HepG2 (cell line): Measurements from ENCODE around the gene ASAP2.

Source experiments
- CTCF ChIP-seq: sonication (generic); formaldehyde crosslinking; IDR thresholded peaks from 2 replicates; pipeline ENCODE4 v1.5.0; 2020; ENCODE audit warnings: mild to moderate bottlenecking, missing genetic modification reagents, moderate library complexity
- E2F5 ChIP-seq: sonication (generic); formaldehyde crosslinking; conservative IDR thresholded peaks from 2 replicates; pipeline ENCODE4 v1.4.0; 2020; ENCODE audit warnings: missing genetic modification reagents
- EP300 ChIP-seq, 3 experiments: sonication (generic) in 1 of 3; formaldehyde crosslinking in 1 of 3; IDR thresholded peaks; 2 replicates each; pipeline versions ENCODE4 v1.5.1 to v1.6.1; 2011 to 2020; ENCODE audit warnings: low read depth in 2 of 3, low read length in 2 of 3, borderline replicate concordance in 1 of 3, improper control_type of control experiment in 1 of 3, mild to moderate bottlenecking in 1 of 3, missing genetic modification reagents in 1 of 3, moderate library complexity in 1 of 3
- NR2F1 ChIP-seq, 2 experiments: fragments of 450-650 bp in 1 of 2; formaldehyde crosslinking in 1 of 2; IDR thresholded peaks; 2 replicates each; pipeline versions ENCODE4 v1.5.0 to v1.6.1; 2016 to 2020; ENCODE audit warnings: mild to moderate bottlenecking in 1 of 2, missing compliant biosample characterization in 1 of 2, missing genetic modification reagents in 1 of 2, moderate library complexity in 1 of 2
- POLR2AphosphoS2 ChIP-seq: IDR thresholded peaks from 2 replicates; pipeline ENCODE4 v1.6.1; 2011; ENCODE audit warnings: low read depth, low read length, improper control_type of control experiment
- RBAK ChIP-seq: sonication (generic); formaldehyde crosslinking; IDR thresholded peaks from 2 replicates; pipeline ENCODE4 v1.5.1; 2020; ENCODE audit warnings: mild to moderate bottlenecking, missing genetic modification reagents
- SAFB2 ChIP-seq: sonication (generic); formaldehyde crosslinking; IDR thresholded peaks from 2 replicates; pipeline ENCODE4 v1.5.1; 2020; ENCODE audit warnings: missing genetic modification reagents, low read depth, mild to moderate bottlenecking, borderline replicate concordance
- SIN3A ChIP-seq: IDR thresholded peaks from 2 replicates; pipeline ENCODE4 v1.6.1; 2011; ENCODE audit warnings: low read depth, mild to moderate bottlenecking, control low read depth, low read length, borderline replicate concordance
- SP2 ChIP-seq: sonication (generic); formaldehyde crosslinking; IDR thresholded peaks from 2 replicates; pipeline ENCODE4 v1.5.1; 2020; ENCODE audit warnings: mild to moderate bottlenecking, missing genetic modification reagents
- TBL1XR1 ChIP-seq: fragments of 150-350 bp; IDR thresholded peaks from 2 replicates; pipeline ENCODE4 v1.6.1; 2014; ENCODE audit warnings: borderline replicate concordance, low read length; ENCODE audit not compliant: partially characterized antibody
- TCF7 ChIP-seq: sonication (generic); IDR thresholded peaks from 2 replicates; pipeline ENCODE4 v1.6.1; 2016; ENCODE audit warnings: antibody characterized with exemption, low read depth
- ZNF121 ChIP-seq: sonication (generic); formaldehyde crosslinking; IDR thresholded peaks from 2 replicates; pipeline ENCODE4 v1.5.0; 2020; ENCODE audit warnings: mild to moderate bottlenecking, missing genetic modification reagents
- ZNF296 ChIP-seq: sonication (generic); formaldehyde crosslinking; conservative IDR thresholded peaks from 2 replicates; pipeline ENCODE4 v1.5.0; 2020; ENCODE audit warnings: mild to moderate bottlenecking, missing genetic modification reagents
- ZNF652 ChIP-seq: IDR thresholded peaks from 2 replicates; pipeline ENCODE4 v1.6.1; 2016; ENCODE audit warnings: low read depth, borderline replicate concordance

- no peak for TF ChIP-seq SP2 (CRISPR knock-in tag)
- TF ChIP-seq SIN3A: no peak
- no peak for TF ChIP-seq E2F5 (CRISPR knock-in tag)
- no peak for TF ChIP-seq RBAK (CRISPR knock-in tag)
- no peak for TF ChIP-seq SAFB2 (CRISPR knock-in tag)
- TF ChIP-seq ZNF121: no peak
- no peak for TF ChIP-seq NR2F1 (CRISPR knock-in tag; IDR thresholded peaks at IDR 0.05)
- no peak for TF ChIP-seq TCF7
- TF ChIP-seq POLR2AphosphoS2: no peak
- no peak for TF ChIP-seq CTCF (CRISPR knock-in tag)
- TF ChIP-seq TBL1XR1: no peak
- TF ChIP-seq ZNF652 (CRISPR knock-in tag): no peak
- TF ChIP-seq EP300 (IDR thresholded peaks at IDR 0.05; ENCODE audit: low read depth in 2 of 2, low read length in 2 of 2): no peak
- TF ChIP-seq EP300 (CRISPR knock-in tag; IDR thresholded peaks at IDR 0.05; ENCODE audit: borderline replicate concordance): no peak
- TF ChIP-seq ZNF296 (CRISPR knock-in tag): no peak
These were observed 112.1 kb downstream of the ASAP2 start for GRCh38 chr2:9318461-9319337.
